ENCODE data around the gene KCNQ1.
A peak's percentile ranks its signal among the peaks of the same experiment; 100 is the strongest.

The KCNQ1 gene

GRCh38 chr11:2860636-2861035 is 415.8 kb downstream of the KCNQ1 start:
- no peak for DNase-seq

GRCh38 chr11:2862395-2863275 is 417.8 kb downstream of the KCNQ1 start:
- no peak for DNase-seq

GRCh38 chr11:2863276-2863618 is 418.4 kb downstream of the KCNQ1 start:
- DNase-seq = no peak

- no peak for DNase-seq
Measured at GRCh38 chr11:2864901-2865300, 420.1 kb downstream of the KCNQ1 start.

GRCh38 chr11:2865922-2866577 is 421.2 kb downstream of the KCNQ1 start:
- no peak for DNase-seq

- no peak for DNase-seq
Measured at GRCh38 chr11:2867142-2867541, 422.3 kb downstream of the KCNQ1 start.

- peak; percentile 11 for DNase-seq
Measured at GRCh38 chr11:2867722-2868505, 423.1 kb downstream of the KCNQ1 start.

GRCh38 chr11:2868506-2869133 is 423.8 kb downstream of the KCNQ1 start:
- DNase-seq = no peak

- DNase-seq = no peak
Measured at GRCh38 chr11:2869134-2869526, 424.3 kb downstream of the KCNQ1 start.

GRCh38 chr11:2869561-2870427 is 425.0 kb downstream of the KCNQ1 start:
- DNase-seq = no peak

GRCh38 chr11:2870460-2870859 is 425.7 kb downstream of the KCNQ1 start:
- DNase-seq = no peak

- no peak for DNase-seq
Measured at GRCh38 chr11:2870969-2871680, 426.3 kb downstream of the KCNQ1 start.

- DNase-seq = no peak
Measured at GRCh38 chr11:2874963-2875362, 430.2 kb downstream of the KCNQ1 start.

GRCh38 chr11:2877474-2877873 is 432.7 kb downstream of the KCNQ1 start:
- no peak for DNase-seq

GRCh38 chr11:2878782-2879181 is 434.0 kb downstream of the KCNQ1 start:
- DNase-seq = no peak

- DNase-seq = no peak
Measured at GRCh38 chr11:2880646-2881045, 435.8 kb downstream of the KCNQ1 start.

GRCh38 chr11:2881076-2881980 is 436.5 kb downstream of the KCNQ1 start:
- no peak for DNase-seq

- DNase-seq = no peak
Measured at GRCh38 chr11:2881981-2882375, 437.2 kb downstream of the KCNQ1 start.

GRCh38 chr11:2882396-2883110 is 437.7 kb downstream of the KCNQ1 start:
- no peak for DNase-seq

GRCh38 chr11:2883640-2883978 is 438.8 kb downstream of the KCNQ1 start:
- no peak for DNase-seq

All from hematopoietic multipotent progenitor cell treated with erythropoietin and hydrocortisone succinate and interleukin-3 and kit ligand, for 8 days (in vitro differentiated cells).